Measurements from ENCODE around the gene PPM1J.
"Not testable (repeated sequence)": the region's sequence is repeated elsewhere in the genome, so short reads cannot be mapped to it uniquely, and the experiment has no call there.

Gene PPM1J

GRCh38 chr1:112729011-112729410 is 13.9 kb upstream of the PPM1J start:
- not testable (repeated sequence) for H3K36me3 Mint-ChIP-seq (ENCODE audit: low read depth); H3K4me1 Mint-ChIP-seq (ENCODE audit: low read depth); H3K27ac Mint-ChIP-seq; H3K4me3 Mint-ChIP-seq; H3K27me3 Mint-ChIP-seq (ENCODE audit: low read depth); H3K9me3 Mint-ChIP-seq

- not testable (repeated sequence) for H3K27me3 Mint-ChIP-seq (ENCODE audit: low read depth); H3K9me3 Mint-ChIP-seq; H3K4me3 Mint-ChIP-seq; H3K27ac Mint-ChIP-seq; H3K4me1 Mint-ChIP-seq (ENCODE audit: low read depth); H3K36me3 Mint-ChIP-seq (ENCODE audit: low read depth)
These were observed 13.3 kb upstream of the PPM1J start for GRCh38 chr1:112728306-112728971.

GRCh38 chr1:112727716-112728115 is 12.6 kb upstream of the PPM1J start:
- Mint-ChIP-seq H3K36me3 (ENCODE audit: low read depth) (no peaks in the 10 kb centered on the region), H3K27me3 (ENCODE audit: low read depth) (peaks cover 8% of the 10 kb centered on the region), H3K4me3 (no peak overlapping the region), H3K4me1 (ENCODE audit: low read depth) (peaks cover 4% of the 10 kb centered on the region), H3K27ac (no peak overlapping the region), H3K9me3 (no peaks in the 10 kb centered on the region)

- H3K4me3 Mint-ChIP-seq; H3K4me1 Mint-ChIP-seq (ENCODE audit: low read depth); H3K9me3 Mint-ChIP-seq; H3K36me3 Mint-ChIP-seq (ENCODE audit: low read depth); H3K27ac Mint-ChIP-seq: not testable (repeated sequence)
- H3K27me3 Mint-ChIP-seq (ENCODE audit: low read depth), result peaks cover 24% of the 10 kb centered on the region
These were observed 9.1 kb upstream of the PPM1J start for GRCh38 chr1:112724240-112724639.

- H3K4me3 Mint-ChIP-seq, result no peak overlapping the region
- no peak overlapping the region for H3K27ac Mint-ChIP-seq
- peaks cover 27% of the 10 kb centered on the region for H3K27me3 Mint-ChIP-seq (ENCODE audit: low read depth)
- peaks cover 8% of the 10 kb centered on the region for H3K4me1 Mint-ChIP-seq (ENCODE audit: low read depth)
- no peaks in the 10 kb centered on the region for H3K36me3 Mint-ChIP-seq (ENCODE audit: low read depth)
- no peaks in the 10 kb centered on the region for H3K9me3 Mint-ChIP-seq
These were observed 8.3 kb upstream of the PPM1J start for GRCh38 chr1:112723511-112723839.

- H3K27me3 Mint-ChIP-seq (ENCODE audit: low read depth), result peaks cover 27% of the 10 kb centered on the region
- H3K36me3 Mint-ChIP-seq (ENCODE audit: low read depth), result no peaks in the 10 kb centered on the region
- no peaks in the 10 kb centered on the region for H3K9me3 Mint-ChIP-seq
- H3K27ac Mint-ChIP-seq, result no peak overlapping the region
- H3K4me1 Mint-ChIP-seq (ENCODE audit: low read depth), result peaks cover 8% of the 10 kb centered on the region
- H3K4me3 Mint-ChIP-seq, result no peak overlapping the region
These were observed 7.7 kb upstream of the PPM1J start for GRCh38 chr1:112722601-112723510.

- Mint-ChIP-seq H3K27ac (no peak overlapping the region), H3K4me1 (ENCODE audit: low read depth) (peaks cover 14% of the 10 kb centered on the region), H3K36me3 (ENCODE audit: low read depth) (no peaks in the 10 kb centered on the region), H3K4me3 (no peak overlapping the region), H3K27me3 (ENCODE audit: low read depth) (peaks cover 27% of the 10 kb centered on the region), H3K9me3 (no peaks in the 10 kb centered on the region)
These were observed 6.9 kb upstream of the PPM1J start for GRCh38 chr1:112721966-112722524.

GRCh38 chr1:112721294-112721693 is 6.2 kb upstream of the PPM1J start:
- not testable (repeated sequence) for H3K9me3 Mint-ChIP-seq; H3K36me3 Mint-ChIP-seq (ENCODE audit: low read depth); H3K4me3 Mint-ChIP-seq; H3K27ac Mint-ChIP-seq
- Mint-ChIP-seq H3K4me1 (ENCODE audit: low read depth) (peaks cover 21% of the 10 kb centered on the region), H3K27me3 (ENCODE audit: low read depth) (peaks cover 27% of the 10 kb centered on the region)

- Mint-ChIP-seq H3K4me3 (no peak overlapping the region), H3K36me3 (ENCODE audit: low read depth) (no peaks in the 10 kb centered on the region), H3K27ac (no peak overlapping the region), H3K27me3 (ENCODE audit: low read depth) (peaks cover 27% of the 10 kb centered on the region), H3K4me1 (ENCODE audit: low read depth) (peaks cover 25% of the 10 kb centered on the region), H3K9me3 (no peaks in the 10 kb centered on the region)
These were observed 5.7 kb upstream of the PPM1J start for GRCh38 chr1:112720800-112721199.

GRCh38 chr1:112719706-112720105 is 4.6 kb upstream of the PPM1J start:
- H3K4me3 Mint-ChIP-seq, result no peak overlapping the region
- H3K27me3 Mint-ChIP-seq (ENCODE audit: low read depth), result peaks cover 28% of the 10 kb centered on the region
- no peaks in the 10 kb centered on the region for H3K36me3 Mint-ChIP-seq (ENCODE audit: low read depth)
- H3K9me3 Mint-ChIP-seq, result no peaks in the 10 kb centered on the region
- H3K27ac Mint-ChIP-seq, result no peak overlapping the region
- peaks cover 28% of the 10 kb centered on the region for H3K4me1 Mint-ChIP-seq (ENCODE audit: low read depth)

- H3K4me3 Mint-ChIP-seq, result peak overlapping the region; percentile 72
These were observed 3.7 kb upstream of the PPM1J start for GRCh38 chr1:112718691-112719418.

GRCh38 chr1:112717263-112717873 is 2.2 kb upstream of the PPM1J start:
- Mint-ChIP-seq H3K4me3 (no peak overlapping the region), H3K9me3 (no peaks in the 10 kb centered on the region), H3K36me3 (ENCODE audit: low read depth) (no peaks in the 10 kb centered on the region), H3K27ac (peak overlapping the region; percentile 20), H3K4me1 (ENCODE audit: low read depth) (peaks cover 31% of the 10 kb centered on the region), H3K27me3 (ENCODE audit: low read depth) (peaks cover 42% of the 10 kb centered on the region)

More at GRCh38 chr1:112718691-112719418, 3.7 kb upstream of the PPM1J start:
- H3K36me3 Mint-ChIP-seq (ENCODE audit: low read depth), result no peaks in the 10 kb centered on the region
- H3K27ac Mint-ChIP-seq, result no peak overlapping the region
- H3K9me3 Mint-ChIP-seq, result no peaks in the 10 kb centered on the region
- H3K27me3 Mint-ChIP-seq (ENCODE audit: low read depth), result peaks cover 35% of the 10 kb centered on the region
- H3K4me1 Mint-ChIP-seq (ENCODE audit: low read depth), result peaks cover 35% of the 10 kb centered on the region

GRCh38 chr1:112716133-112716720 is 1.1 kb upstream of the PPM1J start:
- Mint-ChIP-seq H3K4me3 (peak overlapping the region; percentile 85), H3K27me3 (ENCODE audit: low read depth) (peaks cover 40% of the 10 kb centered on the region), H3K27ac (peak overlapping the region; percentile 6), H3K4me1 (ENCODE audit: low read depth) (peaks cover 31% of the 10 kb centered on the region), H3K9me3 (no peaks in the 10 kb centered on the region), H3K36me3 (ENCODE audit: low read depth) (no peaks in the 10 kb centered on the region)

Data from T-helper 1 cell treated with Interleukin-12 subunit alpha and Interleukin-12 subunit beta and Interleukin-4 antibody, amounts not matched to agents 30 μg/mL and 1 μg/mL, for 36 hours (primary cell).